HG03342 (cell line): ENCODE data around the gene IL15.

ENCODE experiments used
- ATAC-seq: cut with Tn5 transposase; IDR thresholded peaks from one replicate; pipeline ENCODE4 v1.9.1; 2021; ENCODE audit warnings: mild to moderate bottlenecking, moderate library complexity; ENCODE audit not compliant: unreplicated experiment

The IL15 gene

GRCh38 chr4:141761926-141762325 lies 125.5 kb downstream of the IL15 start:
- ATAC-seq, result no peak

DNA sequence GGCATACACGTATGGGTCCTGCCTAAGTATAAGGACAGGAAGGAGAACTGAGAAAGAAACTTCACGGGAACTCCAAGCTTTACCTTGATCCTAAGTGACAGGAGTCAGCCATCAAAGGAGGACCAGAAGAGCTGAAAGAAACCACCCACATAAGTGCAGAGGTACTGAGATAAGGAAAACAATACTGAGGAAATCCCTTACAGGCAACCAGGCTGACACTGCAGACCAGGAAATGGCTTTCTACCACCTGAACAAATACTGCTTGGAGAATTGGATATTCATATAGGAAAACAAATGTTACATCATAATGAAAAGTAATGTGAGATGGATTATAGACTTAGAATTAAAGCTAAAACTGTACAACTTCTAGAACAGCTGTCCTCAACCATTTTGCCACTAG lies 127.0 kb downstream of the IL15 start:
- ATAC-seq, result no peak

DNA sequence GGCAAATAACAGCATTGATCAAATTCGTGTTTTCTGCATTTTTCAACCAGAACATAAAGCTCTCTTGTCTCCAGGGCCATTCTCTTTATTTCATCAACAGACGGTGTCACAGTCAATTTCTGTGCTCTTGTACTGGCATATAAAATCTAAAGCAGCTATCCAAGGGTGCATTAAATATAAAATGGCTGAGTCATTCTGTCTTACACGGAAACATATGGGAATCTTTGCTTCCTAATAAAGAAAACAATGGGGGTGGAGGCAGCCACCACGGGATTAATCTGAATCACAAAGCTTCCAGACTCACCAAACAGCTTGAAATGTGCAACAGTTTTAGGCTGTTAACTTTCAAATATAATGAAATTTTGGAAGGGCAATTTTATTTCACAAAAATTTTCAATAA lies 132.6 kb downstream of the IL15 start:
- no peak for ATAC-seq

- peak; percentile 89 for ATAC-seq
These were observed 135.8 kb downstream of the IL15 start for GRCh38 chr4:141771889-141772830.

- ATAC-seq, result no peak
These were observed 136.5 kb downstream of the IL15 start for GRCh38 chr4:141772838-141773237.

GRCh38 chr4:141782205-141782604 lies 145.8 kb downstream of the IL15 start:
- no peak for ATAC-seq
